Cardiac fibroblast (primary cell): ENCODE data around the gene FHOD3.

Source experiments
- DNase-seq, 2 donors: peaks; one replicate each; pipeline versions ENCODE4 v3.0.0 to v3.0.0-alpha.2; 2010; ENCODE audit warnings: low read depth in 2 of 2
- H3K4me3 ChIP-seq, 2 donors: replicated peaks in 1 of 2; 1 replicate in 1 of 2; 2 replicates in 1 of 2; pipeline ENCODE4 v1.5.1; 2011; ENCODE audit warnings: low read depth in 2 of 2, low read length in 2 of 2, mild to moderate bottlenecking in 2 of 2, moderate library complexity in 1 of 2
- CTCF ChIP-seq: IDR thresholded peaks from one replicate; pipeline ENCODE4 v1.5.1; 2011; ENCODE audit warnings: low read depth, mild to moderate bottlenecking, low read length, inconsistent platforms

Gene FHOD3

GRCh38 chr18:36309436-36310391 lies 12.2 kb downstream of the FHOD3 start:
- no peak for TF ChIP-seq CTCF
- no peak overlapping the region for H3K4me3 ChIP-seq
- DNase-seq = peak; percentile 97 to 99

- H3K4me3 ChIP-seq = no peak overlapping the region
- no peak for TF ChIP-seq CTCF
- DNase-seq = no peak
Measured at GRCh38 chr18:36311026-36311570, 13.6 kb downstream of the FHOD3 start.

- no peak for TF ChIP-seq CTCF
- DNase-seq = peak; percentile 67 to 70
Measured at GRCh38 chr18:36312806-36313395, 15.4 kb downstream of the FHOD3 start.

GRCh38 chr18:36314098-36314497 lies 16.6 kb downstream of the FHOD3 start:
- DNase-seq = peak; percentile 75 to 93
- no peak for TF ChIP-seq CTCF
- no peak overlapping the region for H3K4me3 ChIP-seq

More at GRCh38 chr18:36312806-36313395, 15.4 kb downstream of the FHOD3 start:
- no peak overlapping the region for H3K4me3 ChIP-seq

- peak; percentile 92 to 95 for DNase-seq
- H3K4me3 ChIP-seq = no peak overlapping the region
- no peak for TF ChIP-seq CTCF
Measured at GRCh38 chr18:36314754-36315153, 17.2 kb downstream of the FHOD3 start.

- no peak for TF ChIP-seq CTCF
- H3K4me3 ChIP-seq = no peak overlapping the region
- DNase-seq = peak; percentile 26 to 79
Measured at GRCh38 chr18:36315736-36316135, 18.2 kb downstream of the FHOD3 start.
